ENCODE results near the gene HOXB2. TPM values are rescaled to one million over a fixed set of nuclear protein-coding genes. Genes with fewer than 3 reads are reported as not detected.

Gene HOXB2
- polyA plus RNA-seq, 2 of the 4 experiments (the other 2 are of a cell fraction): 0.65 to 2.6 TPM

DNA sequence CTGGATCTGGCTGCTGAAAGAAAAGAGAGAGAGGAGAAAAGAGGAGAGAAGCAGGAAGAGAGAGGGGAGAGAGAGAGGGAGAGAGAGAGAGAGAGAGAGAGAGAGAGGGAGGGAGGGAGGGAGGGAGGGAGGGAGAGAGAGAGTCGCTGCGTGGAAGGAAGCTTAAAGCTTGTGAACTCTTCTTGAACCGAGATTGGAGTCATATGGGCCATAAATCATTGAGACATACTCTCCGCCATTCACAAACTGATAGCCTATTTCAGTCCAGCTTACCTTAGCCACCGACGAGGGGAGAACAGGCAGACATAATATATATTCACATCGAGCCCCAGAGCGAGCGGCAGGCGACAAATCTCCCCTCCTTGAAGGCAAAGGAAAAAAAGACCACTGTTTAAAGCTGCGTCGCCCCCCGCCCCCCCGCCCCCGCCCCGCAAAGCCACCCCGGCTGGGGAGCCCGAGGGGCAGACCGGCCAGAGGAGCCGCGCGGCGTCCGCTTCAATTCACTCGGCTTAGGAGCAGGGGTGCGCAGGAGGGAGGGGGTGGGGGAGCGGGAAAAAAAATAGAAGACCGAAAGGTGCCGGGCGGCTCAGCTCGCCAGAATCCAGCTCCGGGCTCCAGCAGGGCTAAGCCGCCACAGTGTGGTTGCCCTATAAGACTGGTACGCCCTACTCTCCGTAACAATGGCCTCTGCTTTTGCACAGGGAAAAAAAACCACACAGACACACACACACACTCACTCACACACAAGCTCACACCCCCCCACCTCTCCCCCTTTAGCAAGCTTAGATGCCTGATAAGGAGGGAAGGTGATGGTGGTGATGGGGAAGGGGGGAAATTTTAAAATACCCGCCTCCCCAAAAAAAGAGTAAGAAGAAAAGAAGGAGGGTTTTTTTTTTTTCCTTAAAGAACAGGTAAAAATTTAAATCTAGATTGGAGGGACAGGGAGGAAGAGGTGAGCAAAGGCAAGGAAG is 10.6 kb upstream of the HOXB2 start:
- Histone ChIP-seq H3K4me1 (peaks cover 31% of the 10 kb centered on the region), H3K4me2 (peak overlapping the region; percentile 89), H3K4me3 (peak overlapping the region; percentile 60), H3K27ac (peak overlapping the region; percentile 97), H3K9me3 (no peaks in the 10 kb centered on the region)
- 25% methylated on average over 21 of the region's 36 CpGs for WGBS (ENCODE audit: missing lambda C conversion rate)
- CTCF ChIA-PET: interaction anchor here (0.6 to 3.0 kb wide), 11 partner anchors 21 to 340 kb away, joined by 3 to 11 read pairs (median 5); partner anchors contain the start of gene HOXB5
- TF ChIP-seq SMC3 (IDR thresholded peaks at IDR 0.05): peak; percentile 20; the same call in 1 of the 3 replicates
- TF ChIP-seq, protein P1, sequence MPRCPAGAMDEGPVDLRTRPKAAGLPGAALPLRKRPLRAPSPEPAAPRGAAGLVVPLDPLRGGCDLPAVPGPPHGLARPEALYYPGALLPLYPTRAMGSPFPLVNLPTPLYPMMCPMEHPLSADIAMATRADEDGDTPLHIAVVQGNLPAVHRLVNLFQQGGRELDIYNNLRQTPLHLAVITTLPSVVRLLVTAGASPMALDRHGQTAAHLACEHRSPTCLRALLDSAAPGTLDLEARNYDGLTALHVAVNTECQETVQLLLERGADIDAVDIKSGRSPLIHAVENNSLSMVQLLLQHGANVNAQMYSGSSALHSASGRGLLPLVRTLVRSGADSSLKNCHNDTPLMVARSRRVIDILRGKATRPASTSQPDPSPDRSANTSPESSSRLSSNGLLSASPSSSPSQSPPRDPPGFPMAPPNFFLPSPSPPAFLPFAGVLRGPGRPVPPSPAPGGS (IDR thresholded peaks at IDR 0.05): peak; percentile 59; the same call in 1 of the 3 replicates
- peak; percentile 40 to 45; a peak in 2 of 5 replicates for TF ChIP-seq JUN (IDR thresholded peaks at IDR 0.05)
- no peak for TF ChIP-seq NFE2L2 (conservative IDR thresholded peaks at IDR 0.05; ENCODE audit: low read length)
- TF ChIP-seq HOXB5 (CRISPR knock-in tag; IDR thresholded peaks at IDR 0.05): peak; percentile 95
- TF ChIP-seq RCOR1 (IDR thresholded peaks at IDR 0.05; ENCODE audit: low read depth, low read length): no peak
- TF ChIP-seq, protein P2, sequence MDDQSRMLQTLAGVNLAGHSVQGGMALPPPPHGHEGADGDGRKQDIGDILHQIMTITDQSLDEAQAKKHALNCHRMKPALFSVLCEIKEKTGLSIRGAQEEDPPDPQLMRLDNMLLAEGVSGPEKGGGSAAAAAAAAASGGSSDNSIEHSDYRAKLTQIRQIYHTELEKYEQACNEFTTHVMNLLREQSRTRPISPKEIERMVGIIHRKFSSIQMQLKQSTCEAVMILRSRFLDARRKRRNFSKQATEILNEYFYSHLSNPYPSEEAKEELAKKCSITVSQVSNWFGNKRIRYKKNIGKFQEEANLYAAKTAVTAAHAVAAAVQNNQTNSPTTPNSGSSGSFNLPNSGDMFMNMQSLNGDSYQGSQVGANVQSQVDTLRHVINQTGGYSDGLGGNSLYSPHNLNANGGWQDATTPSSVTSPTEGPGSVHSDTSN (IDR thresholded peaks at IDR 0.05): peak; percentile 71; the same call in 1 of the 2 replicates
- TF ChIP-seq ZFP36 (IDR thresholded peaks at IDR 0.05; ENCODE audit: borderline replicate concordance, partially characterized antibody): no peak
- POLR2A ChIA-PET: interaction anchor here (0.5 to 2.0 kb wide), 11 partner anchors 9 to 1575 kb away, joined by 3 to 10 read pairs (median 4); partner anchors contain the start of gene HOXB9
- FAIRE-seq: no peak
- peak; percentile 83 to 93 for DNase-seq (ENCODE audit: low read depth in 1 of 2, low spot score in 1 of 2)
- peak; percentile 72 to 75 for ATAC-seq

DNA sequence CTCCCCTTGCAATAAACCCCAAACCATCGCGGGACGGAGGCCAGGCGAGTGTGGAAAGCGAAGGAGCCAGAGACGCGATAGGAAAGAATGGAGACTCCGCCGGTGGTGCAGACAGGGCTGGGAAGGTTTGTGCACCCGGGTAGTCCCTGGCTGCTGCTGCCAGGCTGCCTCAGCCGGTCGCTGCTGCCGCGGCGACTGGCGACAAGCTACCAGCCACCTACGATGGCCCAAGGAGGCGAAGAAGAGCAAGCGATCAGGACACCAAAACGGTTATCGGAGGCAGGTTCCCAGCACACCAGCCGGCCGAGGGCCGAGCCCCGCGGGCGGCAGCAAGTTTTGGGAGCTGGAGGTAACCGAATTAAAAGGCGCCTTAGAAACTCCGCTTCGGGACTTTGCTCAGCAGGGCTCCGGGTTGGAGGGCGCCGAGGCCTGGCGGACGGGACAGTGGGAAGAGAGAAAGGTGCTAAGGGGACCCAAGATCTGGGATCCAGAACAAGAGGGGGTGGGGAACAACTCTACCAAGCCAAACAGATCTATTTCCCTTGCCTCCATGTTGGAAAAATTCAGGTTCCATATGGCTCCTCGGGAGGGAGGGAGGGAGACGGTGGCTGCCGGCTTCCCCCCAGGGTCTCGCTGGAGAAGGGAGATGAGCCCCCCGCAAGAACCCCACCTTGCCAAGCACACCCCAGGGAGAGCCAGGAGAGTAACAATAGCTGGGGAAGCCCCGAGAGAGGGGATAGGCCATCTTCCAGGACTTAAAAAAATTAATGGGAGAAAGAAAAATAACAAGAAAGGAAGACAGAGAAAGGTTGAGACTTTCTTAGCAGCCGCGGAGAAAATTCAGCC is 9.7 kb upstream of the HOXB2 start:
- Histone ChIP-seq H3K4me2 (peak overlapping the region; percentile 89), H3K27ac (peak overlapping the region; percentile 97), H3K4me1 (peaks cover 31% of the 10 kb centered on the region), H3K9me3 (no peaks in the 10 kb centered on the region), H3K4me3 (peak overlapping the region; percentile 60)
- ATAC-seq (peak; percentile 53 to 56), DNase-seq (ENCODE audit: low read depth in 1 of 2, low spot score in 1 of 2) (peak; percentile 57 to 66), FAIRE-seq (no peak)
- TF ChIP-seq CBX8 (IDR thresholded peaks at IDR 0.05) (no peak), HOXB13 (CRISPR knock-in tag; IDR thresholded peaks at IDR 0.05; ENCODE audit: low read depth) (no peak), POLR2A (IDR thresholded peaks at IDR 0.05; ENCODE audit: low read length) (peak; percentile 41), JUN (IDR thresholded peaks at IDR 0.05) (0 out of 5 replicates have a peak, but pooled peaks of 1 of the 2 experiments have one; percentile 2), ZSCAN20 (CRISPR knock-in tag; IDR thresholded peaks at IDR 0.05) (no peak)
- ChIA-PET CTCF (interaction anchor here (0.6 to 3.0 kb wide), 10 partner anchors 21 to 182 kb away, joined by 3 to 11 read pairs (median 5); partner anchors contain the start of gene HOXB5), POLR2A (interaction anchor here (0.6 to 2.0 kb wide), 8 partner anchors 8 to 202 kb away, joined by 3 to 10 read pairs (median 4); partner anchors contain the start of gene HOXB9)
- WGBS (ENCODE audit: missing lambda C conversion rate): 31% methylated on average over 44 of the region's 44 CpGs

DNA sequence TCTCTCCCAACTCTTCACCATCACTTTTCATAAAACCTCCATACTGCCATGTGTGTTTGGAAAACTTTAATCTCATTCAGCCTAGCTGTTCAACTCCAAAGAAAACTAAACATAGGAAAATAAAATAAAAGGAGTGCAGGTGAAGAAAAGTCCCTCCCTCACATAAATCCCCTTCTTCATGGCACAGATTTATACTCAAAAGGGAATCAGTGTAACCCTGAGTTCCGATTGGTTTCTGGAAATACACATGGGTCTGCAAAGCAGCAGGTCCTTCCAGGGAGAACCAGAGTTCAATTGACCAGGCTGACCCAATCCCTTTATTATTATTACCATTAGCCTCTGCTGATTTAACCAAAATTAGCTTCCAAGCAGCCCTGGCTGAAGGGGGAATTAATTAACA is 8.9 kb upstream of the HOXB2 start:
- H3K27ac ChIP-seq: peak overlapping the region; percentile 97

More for the DNA sequence above, 8.9 kb upstream of the HOXB2 start:
- no peak for TF ChIP-seq JUN (IDR thresholded peaks at IDR 0.05)
- TF ChIP-seq POLR2AphosphoS2 (conservative IDR thresholded peaks at IDR 0.05; ENCODE audit: low read length): no peak
- no peak for TF ChIP-seq HOXA7 (CRISPR knock-in tag; IDR thresholded peaks at IDR 0.05)
- no peak for TF ChIP-seq HOXB5 (CRISPR knock-in tag; IDR thresholded peaks at IDR 0.05)
- TF ChIP-seq CHD4 (IDR thresholded peaks at IDR 0.05; ENCODE audit: borderline replicate concordance): no peak
- TF ChIP-seq RNF2 (IDR thresholded peaks at IDR 0.05; ENCODE audit: borderline replicate concordance, low read depth): no peak
- TF ChIP-seq, protein P3, sequence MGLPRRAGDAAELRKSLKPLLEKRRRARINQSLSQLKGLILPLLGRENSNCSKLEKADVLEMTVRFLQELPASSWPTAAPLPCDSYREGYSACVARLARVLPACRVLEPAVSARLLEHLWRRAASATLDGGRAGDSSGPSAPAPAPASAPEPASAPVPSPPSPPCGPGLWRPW (IDR thresholded peaks at IDR 0.05): no peak
- TF ChIP-seq KDM5A (IDR thresholded peaks at IDR 0.05): no peak
- TF ChIP-seq MYC (IDR thresholded peaks at IDR 0.05; ENCODE audit: borderline replicate concordance, low read length): no peak
- no peak for TF ChIP-seq CHD2 (IDR thresholded peaks at IDR 0.05; ENCODE audit: low read length, partially characterized antibody)
- Histone ChIP-seq H3K4me2 (peak overlapping the region; percentile 89), H3K9me3 (no peaks in the 10 kb centered on the region), H3K4me3 (peak overlapping the region; percentile 60), H3K4me1 (peaks cover 31% of the 10 kb centered on the region)
- ATAC-seq (no peak), DNase-seq (ENCODE audit: low read depth in 1 of 2, low spot score in 1 of 2) (no peak), FAIRE-seq (peak; percentile 93)
- 25% methylated on average over 1 of the region's 1 CpG for WGBS (ENCODE audit: missing lambda C conversion rate)
- ChIA-PET CTCF (interaction anchor here (0.6 to 3.0 kb wide), 5 partner anchors 12 to 68 kb away, joined by 3 to 9 read pairs (median 7); no protein-coding TSS in a partner anchor), POLR2A (no interaction called here)

Data from A549 (cell line).